Measurements from ENCODE around the gene OR6Y1.

DNA sequence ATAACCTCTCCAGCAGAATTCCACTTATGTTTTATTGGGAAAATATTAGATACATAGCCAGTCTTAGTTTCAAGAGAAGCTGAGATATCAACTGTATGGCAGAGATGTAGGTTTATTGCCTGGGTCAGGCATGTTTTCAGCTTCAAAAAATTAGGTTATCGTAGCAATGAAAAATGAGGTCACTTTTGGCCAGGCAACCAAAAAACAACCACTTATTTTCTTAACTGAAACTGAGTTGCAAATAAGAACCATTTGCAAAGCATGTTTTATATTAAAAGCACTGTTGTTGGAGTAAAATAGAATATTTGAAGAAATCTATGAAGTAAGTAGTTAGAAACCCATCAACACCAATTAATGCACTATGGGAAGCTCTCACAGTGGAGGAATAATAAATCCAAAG, 5.5 kb upstream of the OR6Y1 start:
- TF ChIP-seq, protein P1, sequence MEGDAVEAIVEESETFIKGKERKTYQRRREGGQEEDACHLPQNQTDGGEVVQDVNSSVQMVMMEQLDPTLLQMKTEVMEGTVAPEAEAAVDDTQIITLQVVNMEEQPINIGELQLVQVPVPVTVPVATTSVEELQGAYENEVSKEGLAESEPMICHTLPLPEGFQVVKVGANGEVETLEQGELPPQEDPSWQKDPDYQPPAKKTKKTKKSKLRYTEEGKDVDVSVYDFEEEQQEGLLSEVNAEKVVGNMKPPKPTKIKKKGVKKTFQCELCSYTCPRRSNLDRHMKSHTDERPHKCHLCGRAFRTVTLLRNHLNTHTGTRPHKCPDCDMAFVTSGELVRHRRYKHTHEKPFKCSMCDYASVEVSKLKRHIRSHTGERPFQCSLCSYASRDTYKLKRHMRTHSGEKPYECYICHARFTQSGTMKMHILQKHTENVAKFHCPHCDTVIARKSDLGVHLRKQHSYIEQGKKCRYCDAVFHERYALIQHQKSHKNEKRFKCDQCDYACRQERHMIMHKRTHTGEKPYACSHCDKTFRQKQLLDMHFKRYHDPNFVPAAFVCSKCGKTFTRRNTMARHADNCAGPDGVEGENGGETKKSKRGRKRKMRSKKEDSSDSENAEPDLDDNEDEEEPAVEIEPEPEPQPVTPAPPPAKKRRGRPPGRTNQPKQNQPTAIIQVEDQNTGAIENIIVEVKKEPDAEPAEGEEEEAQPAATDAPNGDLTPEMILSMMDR (IDR thresholded peaks at IDR 0.05), result no peak
- TF ChIP-seq ZFX (IDR thresholded peaks at IDR 0.05; ENCODE audit: borderline replicate concordance), result no peak

Measured in 22Rv1 (cell line).